ENCODE data around the gene ACRV1. TPM values are rescaled to one million over a fixed set of nuclear protein-coding genes. Genes with fewer than 3 reads are reported as not detected.

The ACRV1 gene
- total RNA-seq, 1 experiment from 2014 or later: not detected

DNA sequence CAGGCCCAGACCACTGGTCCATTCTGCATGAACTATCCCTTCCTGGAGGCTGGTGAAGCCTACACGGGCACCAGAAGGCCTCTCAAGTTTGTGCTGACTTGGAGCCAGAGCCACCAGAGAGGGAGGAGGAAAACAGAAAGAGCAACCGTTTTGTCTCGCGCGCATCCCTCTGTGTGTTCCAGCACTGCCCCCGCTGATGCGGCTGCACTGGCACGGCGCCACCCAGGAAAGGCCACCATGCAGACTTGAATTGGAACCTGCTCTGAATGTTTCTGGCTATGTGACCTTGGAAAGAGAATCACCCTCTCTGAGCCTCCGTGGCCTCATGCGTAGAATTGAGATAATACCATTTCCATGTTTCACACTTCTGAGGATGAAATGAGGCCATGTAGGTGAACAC, 7.4 kb upstream of the ACRV1 start:
- Histone ChIP-seq H3K27me3 (replicated peaks; ENCODE audit: control insufficient read depth, insufficient read depth, low read length) (no peaks in the 10 kb centered on the region), H3K4me1 (peaks cover 8% of the 10 kb centered on the region), H3K9me3 (no peaks in the 10 kb centered on the region), H3K36me3 (ENCODE audit: control insufficient read depth, insufficient read depth, low read length) (no peaks in the 10 kb centered on the region), H3K4me3 (ENCODE audit: low read depth, low read length) (no peak overlapping the region)
- Mint-ChIP-seq H3K27me3 (ENCODE audit: insufficient read depth, unreplicated experiment) (peaks cover 2% of the 10 kb centered on the region), H3K4me3 (ENCODE audit: unreplicated experiment) (no peak overlapping the region), H3K9me3 (ENCODE audit: unreplicated experiment) (no peaks in the 10 kb centered on the region), H3K4me1 (ENCODE audit: low read depth, unreplicated experiment) (peaks cover 15% of the 10 kb centered on the region), H3K27ac (ENCODE audit: unreplicated experiment) (no peak overlapping the region), H3K36me3 (ENCODE audit: insufficient read depth, unreplicated experiment) (no peaks in the 10 kb centered on the region)
- BruUV-seq (replicated peaks): no TSS peak
- POLR2A ChIA-PET: no interaction called here
- intact Hi-C loops (cut with micrococcal nuclease; ENCODE audit: unreplicated experiment): no loop called here
- DNase-seq: no peak
- CTCF ChIA-PET: no interaction called here
- TF ChIP-seq, protein P1, sequence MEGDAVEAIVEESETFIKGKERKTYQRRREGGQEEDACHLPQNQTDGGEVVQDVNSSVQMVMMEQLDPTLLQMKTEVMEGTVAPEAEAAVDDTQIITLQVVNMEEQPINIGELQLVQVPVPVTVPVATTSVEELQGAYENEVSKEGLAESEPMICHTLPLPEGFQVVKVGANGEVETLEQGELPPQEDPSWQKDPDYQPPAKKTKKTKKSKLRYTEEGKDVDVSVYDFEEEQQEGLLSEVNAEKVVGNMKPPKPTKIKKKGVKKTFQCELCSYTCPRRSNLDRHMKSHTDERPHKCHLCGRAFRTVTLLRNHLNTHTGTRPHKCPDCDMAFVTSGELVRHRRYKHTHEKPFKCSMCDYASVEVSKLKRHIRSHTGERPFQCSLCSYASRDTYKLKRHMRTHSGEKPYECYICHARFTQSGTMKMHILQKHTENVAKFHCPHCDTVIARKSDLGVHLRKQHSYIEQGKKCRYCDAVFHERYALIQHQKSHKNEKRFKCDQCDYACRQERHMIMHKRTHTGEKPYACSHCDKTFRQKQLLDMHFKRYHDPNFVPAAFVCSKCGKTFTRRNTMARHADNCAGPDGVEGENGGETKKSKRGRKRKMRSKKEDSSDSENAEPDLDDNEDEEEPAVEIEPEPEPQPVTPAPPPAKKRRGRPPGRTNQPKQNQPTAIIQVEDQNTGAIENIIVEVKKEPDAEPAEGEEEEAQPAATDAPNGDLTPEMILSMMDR (IDR thresholded peaks at IDR 0.05; ENCODE audit: insufficient read depth in 1 of 2, low read depth in 1 of 2, low read length in 1 of 2, severe bottlenecking in 1 of 2, unreplicated experiment in 1 of 2): no peak

DNA sequence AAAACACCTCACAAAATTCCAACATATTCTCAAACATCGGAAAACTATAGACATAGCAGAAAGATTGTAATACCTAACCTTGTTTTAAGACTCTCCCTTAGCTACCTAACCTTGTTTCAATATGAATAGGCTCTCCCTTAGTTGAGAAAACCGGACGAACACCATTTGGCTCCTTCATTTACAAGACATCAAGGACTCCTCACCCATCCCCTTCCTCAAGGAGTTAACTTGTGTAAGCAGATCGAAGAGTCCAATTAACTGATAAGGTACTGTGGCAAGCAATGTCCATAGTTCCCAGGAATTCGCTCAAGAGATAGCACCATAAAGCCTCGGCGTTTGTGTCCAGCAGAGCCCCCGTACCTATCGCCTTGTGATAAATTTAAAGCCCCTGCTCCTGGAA, 4.6 kb upstream of the ACRV1 start:
- DNase-seq: peak in 1 of 2 experiments; percentile 31
- ChIA-PET POLR2A (no interaction called here), CTCF (no interaction called here)
- H3K27me3 ChIP-seq (replicated peaks; ENCODE audit: control insufficient read depth, insufficient read depth, low read length): no peaks in the 10 kb centered on the region
- no peaks in the 10 kb centered on the region for H3K36me3 Mint-ChIP-seq (ENCODE audit: insufficient read depth, unreplicated experiment)
- H3K4me3 Mint-ChIP-seq (ENCODE audit: unreplicated experiment): no peak overlapping the region
- peaks cover 8% of the 10 kb centered on the region for H3K4me1 ChIP-seq
- intact Hi-C loops (cut with micrococcal nuclease; ENCODE audit: unreplicated experiment): no loop called here
- no peaks in the 10 kb centered on the region for H3K9me3 Mint-ChIP-seq (ENCODE audit: unreplicated experiment)
- H3K4me1 Mint-ChIP-seq (ENCODE audit: low read depth, unreplicated experiment): peaks cover 15% of the 10 kb centered on the region
- TF ChIP-seq, protein P1 (IDR thresholded peaks at IDR 0.05; ENCODE audit: insufficient read depth in 1 of 2, low read depth in 1 of 2, low read length in 1 of 2, severe bottlenecking in 1 of 2, unreplicated experiment in 1 of 2): no peak
- H3K27ac Mint-ChIP-seq (ENCODE audit: unreplicated experiment): peak overlapping the region; percentile 7
- no peaks in the 10 kb centered on the region for H3K9me3 ChIP-seq
- BruUV-seq (replicated peaks): no TSS peak
- no peak overlapping the region for H3K4me3 ChIP-seq (ENCODE audit: low read depth, low read length)
- H3K36me3 ChIP-seq (ENCODE audit: control insufficient read depth, insufficient read depth, low read length): no peaks in the 10 kb centered on the region
- no peaks in the 10 kb centered on the region for H3K27me3 Mint-ChIP-seq (ENCODE audit: insufficient read depth, unreplicated experiment)

DNA sequence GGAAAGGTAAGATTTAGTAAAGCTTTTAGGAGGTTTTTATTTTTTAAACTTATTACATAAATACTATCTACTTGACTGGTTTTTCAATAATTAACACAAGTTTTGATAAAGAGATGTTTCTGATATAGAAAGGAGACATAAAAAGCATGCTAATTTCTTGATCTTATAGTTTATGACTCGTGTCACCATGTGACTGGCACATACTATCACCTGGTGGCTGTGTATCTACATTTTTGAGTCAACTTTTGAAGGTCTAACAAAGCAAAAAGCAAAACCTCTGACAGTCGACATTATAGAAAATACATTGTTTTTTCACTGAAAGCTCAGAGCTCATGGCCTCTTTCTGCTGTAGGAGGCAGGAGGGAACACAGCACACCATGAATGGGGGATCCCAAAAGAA, 810 bp downstream of the ACRV1 start:
- ChIA-PET CTCF (interaction anchor here (0.7 kb wide), 1 partner anchor 22 kb away, joined by 3 read pairs; no protein-coding TSS in a partner anchor), POLR2A (no interaction called here)
- Mint-ChIP-seq H3K36me3 (ENCODE audit: insufficient read depth, unreplicated experiment) (peaks cover 28% of the 10 kb centered on the region), H3K9me3 (ENCODE audit: unreplicated experiment) (no peaks in the 10 kb centered on the region), H3K27ac (ENCODE audit: unreplicated experiment) (no peak overlapping the region), H3K4me3 (ENCODE audit: unreplicated experiment) (no peak overlapping the region), H3K27me3 (ENCODE audit: insufficient read depth, unreplicated experiment) (no peaks in the 10 kb centered on the region), H3K4me1 (ENCODE audit: low read depth, unreplicated experiment) (peaks cover 1% of the 10 kb centered on the region)
- Histone ChIP-seq H3K9me3 (no peaks in the 10 kb centered on the region), H3K36me3 (ENCODE audit: control insufficient read depth, insufficient read depth, low read length) (peaks cover 6% of the 10 kb centered on the region), H3K27me3 (replicated peaks; ENCODE audit: control insufficient read depth, insufficient read depth, low read length) (no peaks in the 10 kb centered on the region), H3K4me3 (ENCODE audit: low read depth, low read length) (no peak overlapping the region), H3K4me1 (peaks cover 5% of the 10 kb centered on the region; the same call in 1 of the 2 replicates)
- intact Hi-C loops (cut with micrococcal nuclease; ENCODE audit: unreplicated experiment): no loop called here
- no TSS peak for BruUV-seq (replicated peaks)
- DNase-seq: no peak
- TF ChIP-seq, protein P1 (IDR thresholded peaks at IDR 0.05; ENCODE audit: insufficient read depth in 1 of 2, low read depth in 1 of 2, low read length in 1 of 2, severe bottlenecking in 1 of 2, unreplicated experiment in 1 of 2): no peak
